NB4 (cell line): Measurements from ENCODE around the gene KCNAB1.

ENCODE experiments used
- CTCF ChIP-seq: IDR thresholded peaks from one replicate; pipeline ENCODE4 v1.5.1; 2012; ENCODE audit warnings: low read depth, low read length
- POLR2A ChIP-seq: IDR thresholded peaks from 2 replicates; pipeline ENCODE4 v1.6.1; 2011; ENCODE audit warnings: mild to moderate bottlenecking; ENCODE audit not compliant: insufficient read length; ENCODE audit errors: extremely low read depth

GRCh38 chr3:156413293-156413892 is 293.0 kb downstream of the KCNAB1 start:
- TF ChIP-seq POLR2A = no peak
- TF ChIP-seq CTCF = no peak
